ENCODE data around the gene KDM1A. TPM values are rescaled to one million over a fixed set of nuclear protein-coding genes. Genes with fewer than 3 reads are reported as not detected.
A peak's percentile ranks its signal among the peaks of the same experiment; 100 is the strongest.

KDM1A gene
- total and polyA plus RNA-seq, 2 of the 13 experiments (the other 11 are each of a cell fraction or from before 2014, with no cell fraction given) = 81.3 to 173 TPM

DNA sequence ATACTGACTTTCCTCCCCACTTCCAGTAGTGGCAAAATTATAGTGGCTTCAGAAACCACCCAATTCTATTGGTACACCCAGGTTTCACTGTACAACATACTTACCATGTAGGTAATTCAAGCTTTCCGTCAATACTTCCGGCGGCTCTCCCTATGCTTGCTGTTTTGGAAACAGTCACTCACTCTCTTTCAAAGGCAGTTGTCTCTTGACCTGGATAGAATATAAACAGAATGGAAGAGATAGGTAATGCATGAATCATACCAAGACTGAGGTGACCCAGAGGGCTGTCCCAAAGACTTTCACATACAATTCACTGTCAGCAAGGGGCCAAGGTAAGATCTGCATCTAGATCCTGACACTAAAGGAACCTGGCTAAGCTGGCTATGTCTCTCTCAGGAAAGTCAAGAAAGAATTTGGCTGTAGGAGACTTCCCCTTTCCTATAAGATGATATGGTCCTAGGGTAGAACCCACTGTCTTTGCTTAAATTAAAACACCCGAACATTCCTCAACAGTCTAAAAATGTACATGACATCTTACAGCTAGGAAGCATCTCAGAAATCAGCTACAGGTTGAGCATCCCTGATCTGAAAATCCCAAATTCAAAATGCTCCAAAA, 89.8 kb downstream of the KDM1A start:
- DNase-seq (ENCODE audit: low spot score) (peak; percentile 33), FAIRE-seq (no peak), ATAC-seq (no peak)
- peaks cover 50% of the 10 kb centered on the region for H3K4me1 ChIP-seq (ENCODE audit: insufficient read depth, low read length)
- no peak overlapping the region for H3K9ac ChIP-seq (ENCODE audit: insufficient read depth, low read depth, low read length)
- peaks cover 33% of the 10 kb centered on the region for H3K79me2 ChIP-seq (ENCODE audit: insufficient read depth, low read length)
- H3K36me3 ChIP-seq (replicated peaks in 1 of 2; ENCODE audit: control insufficient read depth in 1 of 2, insufficient read depth in 2 of 2, low read length in 2 of 2) = peaks cover 2 to 14% of the 10 kb centered on the region in 2 experiments; a peak in 3 of 5 replicates
- H2AFZ ChIP-seq (ENCODE audit: low read length) = no peak overlapping the region
- H4K20me1 ChIP-seq (ENCODE audit: insufficient read depth, low read length) = no peaks in the 10 kb centered on the region
- H3K4me2 ChIP-seq (ENCODE audit: low read depth, low read length) = no peak overlapping the region
- H3K27me3 ChIP-seq (ENCODE audit: control insufficient read depth in 1 of 2, insufficient read depth in 2 of 2, low read length in 2 of 2) = no peaks in the 10 kb centered on the region
- ChIA-PET CTCF (ENCODE audit: low intra/inter-chr PET ratio, low total read pairs) (no interaction called here), POLR2A (no interaction called here)
- no TSS peak for BruUV-seq (replicated peaks)
- intact Hi-C loops (cut with micrococcal nuclease; ENCODE audit: unreplicated experiment) (no loop called here), in situ Hi-C loops (cut with HindIII; ENCODE audit: extremely low pct_ligation_motif_present, low pct_unique_long_range_greater_than_20kb) (loop anchor here (10.0 kb wide), 1 partner anchor 166 kb away; no protein-coding TSS in a partner anchor)
- WGBS (ENCODE audit: low lambda C conversion rate) = 73% methylated on average over 4 of the region's 4 CpGs
- H3K27ac ChIP-seq (ENCODE audit: extremely low read length, insufficient read depth, low read length) = no peak overlapping the region
- H3K4me3 ChIP-seq (replicated peaks in 1 of 3; ENCODE audit: insufficient read depth in 1 of 3, low read depth in 2 of 3, low read length in 3 of 3) = no peak overlapping the region; a peak in 1 of 6 replicates
- H3K9me3 ChIP-seq (ENCODE audit: low read length) = no peaks in the 10 kb centered on the region
- TF ChIP-seq, protein P1, sequence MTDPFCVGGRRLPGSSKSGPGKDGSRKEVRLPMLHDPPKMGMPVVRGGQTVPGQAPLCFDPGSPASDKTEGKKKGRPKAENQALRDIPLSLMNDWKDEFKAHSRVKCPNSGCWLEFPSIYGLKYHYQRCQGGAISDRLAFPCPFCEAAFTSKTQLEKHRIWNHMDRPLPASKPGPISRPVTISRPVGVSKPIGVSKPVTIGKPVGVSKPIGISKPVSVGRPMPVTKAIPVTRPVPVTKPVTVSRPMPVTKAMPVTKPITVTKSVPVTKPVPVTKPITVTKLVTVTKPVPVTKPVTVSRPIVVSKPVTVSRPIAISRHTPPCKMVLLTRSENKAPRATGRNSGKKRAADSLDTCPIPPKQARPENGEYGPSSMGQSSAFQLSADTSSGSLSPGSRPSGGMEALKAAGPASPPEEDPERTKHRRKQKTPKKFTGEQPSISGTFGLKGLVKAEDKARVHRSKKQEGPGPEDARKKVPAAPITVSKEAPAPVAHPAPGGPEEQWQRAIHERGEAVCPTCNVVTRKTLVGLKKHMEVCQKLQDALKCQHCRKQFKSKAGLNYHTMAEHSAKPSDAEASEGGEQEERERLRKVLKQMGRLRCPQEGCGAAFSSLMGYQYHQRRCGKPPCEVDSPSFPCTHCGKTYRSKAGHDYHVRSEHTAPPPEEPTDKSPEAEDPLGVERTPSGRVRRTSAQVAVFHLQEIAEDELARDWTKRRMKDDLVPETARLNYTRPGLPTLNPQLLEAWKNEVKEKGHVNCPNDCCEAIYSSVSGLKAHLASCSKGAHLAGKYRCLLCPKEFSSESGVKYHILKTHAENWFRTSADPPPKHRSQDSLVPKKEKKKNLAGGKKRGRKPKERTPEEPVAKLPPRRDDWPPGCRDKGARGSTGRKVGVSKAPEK (CRISPR knock-in tag; IDR thresholded peaks at IDR 0.05; ENCODE audit: borderline replicate concordance) = no peak
- TF ChIP-seq, protein P2, sequence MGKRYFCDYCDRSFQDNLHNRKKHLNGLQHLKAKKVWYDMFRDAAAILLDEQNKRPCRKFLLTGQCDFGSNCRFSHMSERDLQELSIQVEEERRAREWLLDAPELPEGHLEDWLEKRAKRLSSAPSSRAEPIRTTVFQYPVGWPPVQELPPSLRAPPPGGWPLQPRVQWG (CRISPR knock-in tag; IDR thresholded peaks at IDR 0.05; ENCODE audit: borderline replicate concordance, low read depth) = no peak
- TF ChIP-seq, protein P3, sequence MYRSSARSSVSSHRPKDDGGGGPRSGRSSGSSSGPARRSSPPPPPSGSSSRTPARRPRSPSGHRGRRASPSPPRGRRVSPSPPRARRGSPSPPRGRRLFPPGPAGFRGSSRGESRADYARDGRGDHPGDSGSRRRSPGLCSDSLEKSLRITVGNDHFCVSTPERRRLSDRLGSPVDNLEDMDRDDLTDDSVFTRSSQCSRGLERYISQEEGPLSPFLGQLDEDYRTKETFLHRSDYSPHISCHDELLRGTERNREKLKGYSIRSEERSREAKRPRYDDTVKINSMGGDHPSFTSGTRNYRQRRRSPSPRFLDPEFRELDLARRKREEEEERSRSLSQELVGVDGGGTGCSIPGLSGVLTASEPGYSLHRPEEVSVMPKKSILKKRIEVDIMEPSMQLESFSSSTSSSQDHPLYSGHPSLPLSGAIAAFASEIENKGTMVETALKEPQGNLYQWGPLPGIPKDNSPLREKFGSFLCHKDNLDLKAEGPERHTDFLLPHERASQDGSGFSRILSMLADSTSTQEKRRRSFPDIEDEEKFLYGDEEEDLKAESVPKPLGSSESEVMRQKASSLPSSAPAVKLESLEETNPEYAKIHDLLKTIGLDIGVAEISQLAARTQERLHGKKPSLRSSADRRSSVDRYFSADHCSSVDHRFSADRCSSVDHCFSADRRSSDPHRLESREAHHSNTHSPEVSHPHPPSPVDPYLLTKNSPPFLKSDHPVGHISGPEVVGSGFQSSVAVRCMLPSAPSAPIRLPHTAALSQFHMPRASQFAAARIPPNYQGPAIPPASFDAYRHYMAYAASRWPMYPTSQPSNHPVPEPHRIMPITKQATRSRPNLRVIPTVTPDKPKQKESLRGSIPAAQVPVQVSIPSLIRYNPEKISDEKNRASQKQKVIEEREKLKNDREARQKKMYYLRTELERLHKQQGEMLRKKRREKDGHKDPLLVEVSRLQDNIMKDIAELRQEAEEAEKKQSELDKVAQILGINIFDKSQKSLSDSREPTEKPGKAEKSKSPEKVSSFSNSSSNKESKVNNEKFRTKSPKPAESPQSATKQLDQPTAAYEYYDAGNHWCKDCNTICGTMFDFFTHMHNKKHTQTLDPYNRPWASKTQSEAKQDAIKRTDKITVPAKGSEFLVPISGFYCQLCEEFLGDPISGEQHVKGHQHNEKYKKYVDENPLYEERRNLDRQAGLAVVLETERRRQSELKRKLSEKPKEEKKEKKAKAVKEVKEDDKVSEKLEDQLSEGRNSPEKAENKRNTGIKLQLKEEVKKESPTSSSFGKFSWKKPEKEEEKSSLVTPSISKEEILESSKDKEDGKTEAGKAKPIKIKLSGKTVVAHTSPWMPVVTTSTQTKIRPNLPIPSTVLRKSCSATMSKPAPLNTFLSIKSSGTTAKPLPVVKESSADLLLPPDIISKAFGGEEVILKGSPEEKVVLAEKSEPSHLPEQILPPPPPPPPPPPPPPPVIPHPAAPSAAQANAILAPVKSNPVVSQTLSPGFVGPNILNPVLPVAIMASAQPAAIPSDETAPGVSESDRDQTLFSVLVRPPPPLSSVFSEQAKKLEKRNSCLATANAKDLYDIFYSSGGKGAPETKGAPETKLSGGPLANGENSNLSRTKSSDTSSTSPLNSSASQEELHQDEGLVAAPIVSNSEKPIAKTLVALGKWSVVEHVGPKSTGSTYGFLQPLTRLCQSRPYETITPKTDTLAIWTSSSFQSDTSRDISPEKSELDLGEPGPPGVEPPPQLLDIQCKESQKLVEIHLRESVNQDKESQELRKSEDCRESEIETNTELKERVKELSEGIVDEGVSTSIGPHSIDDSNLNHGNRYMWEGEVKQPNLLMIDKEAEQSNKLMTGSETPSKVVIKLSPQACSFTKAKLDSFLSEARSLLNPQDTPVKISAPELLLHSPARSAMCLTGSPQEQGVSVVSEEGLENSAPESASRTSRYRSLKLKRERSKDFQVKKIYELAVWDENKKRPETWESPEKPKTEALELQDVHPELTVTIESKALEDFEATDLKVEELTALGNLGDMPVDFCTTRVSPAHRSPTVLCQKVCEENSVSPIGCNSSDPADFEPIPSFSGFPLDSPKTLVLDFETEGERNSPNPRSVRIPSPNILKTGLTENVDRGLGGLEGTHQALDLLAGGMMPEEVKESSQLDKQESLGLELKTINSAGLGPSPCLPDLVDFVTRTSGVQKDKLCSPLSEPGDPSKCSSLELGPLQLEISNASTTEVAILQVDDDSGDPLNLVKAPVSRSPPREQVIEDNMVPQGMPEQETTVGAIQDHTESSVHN (CRISPR knock-in tag; IDR thresholded peaks at IDR 0.05) = no peak
- TF ChIP-seq, protein P4, sequence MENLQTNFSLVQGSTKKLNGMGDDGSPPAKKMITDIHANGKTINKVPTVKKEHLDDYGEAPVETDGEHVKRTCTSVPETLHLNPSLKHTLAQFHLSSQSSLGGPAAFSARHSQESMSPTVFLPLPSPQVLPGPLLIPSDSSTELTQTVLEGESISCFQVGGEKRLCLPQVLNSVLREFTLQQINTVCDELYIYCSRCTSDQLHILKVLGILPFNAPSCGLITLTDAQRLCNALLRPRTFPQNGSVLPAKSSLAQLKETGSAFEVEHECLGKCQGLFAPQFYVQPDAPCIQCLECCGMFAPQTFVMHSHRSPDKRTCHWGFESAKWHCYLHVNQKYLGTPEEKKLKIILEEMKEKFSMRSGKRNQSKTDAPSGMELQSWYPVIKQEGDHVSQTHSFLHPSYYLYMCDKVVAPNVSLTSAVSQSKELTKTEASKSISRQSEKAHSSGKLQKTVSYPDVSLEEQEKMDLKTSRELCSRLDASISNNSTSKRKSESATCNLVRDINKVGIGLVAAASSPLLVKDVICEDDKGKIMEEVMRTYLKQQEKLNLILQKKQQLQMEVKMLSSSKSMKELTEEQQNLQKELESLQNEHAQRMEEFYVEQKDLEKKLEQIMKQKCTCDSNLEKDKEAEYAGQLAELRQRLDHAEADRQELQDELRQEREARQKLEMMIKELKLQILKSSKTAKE (CRISPR knock-in tag; IDR thresholded peaks at IDR 0.05; ENCODE audit: borderline replicate concordance) = no peak
- TF ChIP-seq, protein P5, sequence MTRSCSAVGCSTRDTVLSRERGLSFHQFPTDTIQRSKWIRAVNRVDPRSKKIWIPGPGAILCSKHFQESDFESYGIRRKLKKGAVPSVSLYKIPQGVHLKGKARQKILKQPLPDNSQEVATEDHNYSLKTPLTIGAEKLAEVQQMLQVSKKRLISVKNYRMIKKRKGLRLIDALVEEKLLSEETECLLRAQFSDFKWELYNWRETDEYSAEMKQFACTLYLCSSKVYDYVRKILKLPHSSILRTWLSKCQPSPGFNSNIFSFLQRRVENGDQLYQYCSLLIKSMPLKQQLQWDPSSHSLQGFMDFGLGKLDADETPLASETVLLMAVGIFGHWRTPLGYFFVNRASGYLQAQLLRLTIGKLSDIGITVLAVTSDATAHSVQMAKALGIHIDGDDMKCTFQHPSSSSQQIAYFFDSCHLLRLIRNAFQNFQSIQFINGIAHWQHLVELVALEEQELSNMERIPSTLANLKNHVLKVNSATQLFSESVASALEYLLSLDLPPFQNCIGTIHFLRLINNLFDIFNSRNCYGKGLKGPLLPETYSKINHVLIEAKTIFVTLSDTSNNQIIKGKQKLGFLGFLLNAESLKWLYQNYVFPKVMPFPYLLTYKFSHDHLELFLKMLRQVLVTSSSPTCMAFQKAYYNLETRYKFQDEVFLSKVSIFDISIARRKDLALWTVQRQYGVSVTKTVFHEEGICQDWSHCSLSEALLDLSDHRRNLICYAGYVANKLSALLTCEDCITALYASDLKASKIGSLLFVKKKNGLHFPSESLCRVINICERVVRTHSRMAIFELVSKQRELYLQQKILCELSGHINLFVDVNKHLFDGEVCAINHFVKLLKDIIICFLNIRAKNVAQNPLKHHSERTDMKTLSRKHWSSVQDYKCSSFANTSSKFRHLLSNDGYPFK (CRISPR knock-in tag; IDR thresholded peaks at IDR 0.05; ENCODE audit: borderline replicate concordance) = no peak

All from HepG2 (cell line).